GM23248 (cell line): ENCODE results near the gene ZBED4. TPM values are rescaled to one million over a fixed set of nuclear protein-coding genes. Genes with fewer than 3 reads are reported as not detected.

Experiments used
- DNase-seq: peaks from one replicate; pipeline ENCODE4 v3.0.0-alpha.2; 2015
- H2AFZ ChIP-seq: fragments of 200-600 bp; sonication (generic); 2 replicates; pipeline ENCODE4 v1.6.1; 2016; ENCODE audit warnings: antibody characterized with exemption
- H3F3A ChIP-seq: fragments of 200-600 bp; sonication (generic); 2 replicates; pipeline ENCODE4 v1.6.1; 2016; ENCODE audit warnings: mild to moderate bottlenecking, antibody characterized with exemption, mixed run types; ENCODE audit not compliant: insufficient read depth
- H3K27ac ChIP-seq: fragments of 200-600 bp; sonication (generic); 2 replicates; pipeline ENCODE4 v1.5.1; 2016; ENCODE audit warnings: mild to moderate bottlenecking
- H3K27me3 ChIP-seq: fragments of 200-600 bp; sonication (generic); replicated peaks from 2 replicates; pipeline ENCODE4 v1.6.1; 2016; ENCODE audit warnings: mild to moderate bottlenecking; ENCODE audit not compliant: insufficient read depth
- H3K36me3 ChIP-seq: fragments of 200-600 bp; sonication (generic); 2 replicates; pipeline ENCODE4 v1.6.1; 2016; ENCODE audit warnings: low read depth, mild to moderate bottlenecking
- H3K4me1 ChIP-seq: fragments of 200-600 bp; sonication (generic); 2 replicates; pipeline ENCODE4 v1.6.1; 2016; ENCODE audit warnings: mild to moderate bottlenecking; ENCODE audit not compliant: insufficient read depth
- H3K4me2 ChIP-seq: fragments of 200-600 bp; sonication (generic); one replicate; pipeline ENCODE4 v1.6.1; 2016; ENCODE audit warnings: mild to moderate bottlenecking; ENCODE audit not compliant: unreplicated experiment
- H3K4me3 ChIP-seq: fragments of 200-600 bp; sonication (generic); 2 replicates; pipeline ENCODE4 v1.5.1; 2016; ENCODE audit warnings: mild to moderate bottlenecking
- H3K79me2 ChIP-seq: fragments of 200-600 bp; sonication (generic); 2 replicates; pipeline ENCODE4 v1.6.1; 2016; ENCODE audit warnings: mild to moderate bottlenecking; ENCODE audit not compliant: insufficient read depth
- H3K9ac ChIP-seq: fragments of 200-600 bp; sonication (generic); 2 replicates; pipeline ENCODE4 v1.6.1; 2016; ENCODE audit warnings: mild to moderate bottlenecking
- H3K9me2 ChIP-seq: fragments of 200-600 bp; sonication (generic); 2 replicates; pipeline ENCODE4 v1.6.1; 2016; ENCODE audit warnings: mixed run types, mild to moderate bottlenecking, moderate library complexity; ENCODE audit not compliant: insufficient read depth
- H3K9me3 ChIP-seq: fragments of 200-600 bp; sonication (generic); one replicate; pipeline ENCODE4 v1.6.1; 2017; ENCODE audit warnings: low read depth
- H4K20me1 ChIP-seq: fragments of 200-600 bp; sonication (generic); 2 replicates; pipeline ENCODE4 v1.6.0; 2016; ENCODE audit not compliant: insufficient read depth
- EZH2 ChIP-seq: fragments of 200-600 bp; sonication (generic); IDR thresholded peaks from 2 replicates; pipeline ENCODE4 v1.6.1; 2018; ENCODE audit warnings: antibody characterized with exemption, mild to moderate bottlenecking; ENCODE audit not compliant: insufficient read depth, poor library complexity, severe bottlenecking
- EZH2phosphoT487 ChIP-seq: fragments of 200-600 bp; sonication (generic); IDR thresholded peaks from 2 replicates; pipeline ENCODE4 v1.6.1; 2018; ENCODE audit warnings: antibody characterized with exemption, moderate library complexity, mild to moderate bottlenecking, low read depth; ENCODE audit not compliant: insufficient read depth
- WGBS, 2 experiments: methylation state at CpG; one replicate each; pipeline ENCODE4 v1.1.6; 2015 to 2017; ENCODE audit warnings: low lambda C conversion rate in 2 of 2, low coverage in 1 of 2; ENCODE audit errors: missing lambda C conversion rate in 2 of 2; 5-methylcytosine and 5-hydroxymethylcytosine counted together
- in situ Hi-C: fragments of 300-500 bp; cut with MboI; formaldehyde crosslinking; loops from 2 replicates; pipeline ENCODE4 v1.15.0; 2020
- polyA plus RNA-seq: library from polyadenylated mRNA; unstranded; fragments of >200 nt; fragmentation: Nextera tagmentation; extraction: Ambion mirVana; gene quantifications from 2 replicates; pipeline ENCODE4 v1.2.1, GENCODE V29; 2016
- total RNA-seq: library from RNA; depleted of rRNA; stranded (reverse); fragments of >200 nt; shearing (Covaris generic); gene quantifications from 2 replicates; pipeline ENCODE4 v1.2.3, GENCODE V29; 2014

ZBED4 gene
- total and polyA plus RNA-seq, 2 experiments from 2014 or later = 5.0 to 7.7 TPM

- TF ChIP-seq EZH2phosphoT487 = no peak
- no peak for TF ChIP-seq EZH2
- 0 out of 2 replicates have a peak, but pooled peaks cover 4% of the 10 kb centered on the region for H4K20me1 ChIP-seq
- H2AFZ ChIP-seq = no peak overlapping the region
- peaks cover 4% of the 10 kb centered on the region for H3K9me3 ChIP-seq
- H3K9ac ChIP-seq = no peak overlapping the region
- no peaks in the 10 kb centered on the region for H3K27me3 ChIP-seq
- 93% methylated on average over 16 to 17 of the region's 17 CpGs for WGBS, 2 experiments
- no peak overlapping the region for H3K27ac ChIP-seq
- no peaks in the 10 kb centered on the region for H3F3A ChIP-seq
- no peaks in the 10 kb centered on the region for H3K9me2 ChIP-seq
- H3K4me1 ChIP-seq = no peaks in the 10 kb centered on the region
- no peak overlapping the region for H3K4me2 ChIP-seq
- in situ Hi-C loops = no loop called here
- no peak for DNase-seq
- peaks cover 12% of the 10 kb centered on the region; the same call in 1 of the 2 replicates for H3K36me3 ChIP-seq
- H3K4me3 ChIP-seq = no peak overlapping the region
- peaks cover 100% of the 10 kb centered on the region for H3K79me2 ChIP-seq
Measured at GRCh38 chr22:49865156-49865555, 11.5 kb downstream of the ZBED4 start.

- H3K27ac ChIP-seq = no peak overlapping the region
Measured at GRCh38 chr22:49866134-49866533, 12.5 kb downstream of the ZBED4 start.

GRCh38 chr22:49866646-49867045, 13.0 kb downstream of the ZBED4 start:
- Histone ChIP-seq H4K20me1 (peaks cover 4% of the 10 kb centered on the region; the same call in 1 of the 2 replicates), H3K4me1 (no peaks in the 10 kb centered on the region), H3K9me3 (peaks cover 4% of the 10 kb centered on the region), H2AFZ (no peak overlapping the region), H3K27me3 (no peaks in the 10 kb centered on the region), H3K9ac (no peak overlapping the region), H3K4me2 (no peak overlapping the region), H3K27ac (no peak overlapping the region), H3K4me3 (no peak overlapping the region), H3K79me2 (peaks cover 100% of the 10 kb centered on the region), H3F3A (no peaks in the 10 kb centered on the region), H3K9me2 (no peaks in the 10 kb centered on the region), H3K36me3 (peaks cover 12% of the 10 kb centered on the region; the same call in 1 of the 2 replicates)
- in situ Hi-C loops = no loop called here
- WGBS, 2 experiments = 97 to 98% methylated on average over 8 of the region's 8 CpGs
- TF ChIP-seq EZH2phosphoT487 (no peak), EZH2 (no peak)
- no peak for DNase-seq

More at GRCh38 chr22:49866134-49866533, 12.5 kb downstream of the ZBED4 start:
- H3K9me3 ChIP-seq = peaks cover 4% of the 10 kb centered on the region
- H4K20me1 ChIP-seq = 0 out of 2 replicates have a peak, but pooled peaks cover 4% of the 10 kb centered on the region
- 50 to 53% methylated on average over 2 of the region's 2 CpGs for WGBS, 2 experiments
- H3K9ac ChIP-seq = no peak overlapping the region
- H3K27me3 ChIP-seq = no peaks in the 10 kb centered on the region
- H3K79me2 ChIP-seq = peaks cover 100% of the 10 kb centered on the region
- TF ChIP-seq EZH2 (no peak), EZH2phosphoT487 (no peak)
- DNase-seq = no peak
- no peak overlapping the region for H3K4me2 ChIP-seq
- no peaks in the 10 kb centered on the region for H3K9me2 ChIP-seq
- in situ Hi-C loops = no loop called here
- no peak overlapping the region for H2AFZ ChIP-seq
- H3K4me3 ChIP-seq = no peak overlapping the region
- H3K4me1 ChIP-seq = no peaks in the 10 kb centered on the region
- no peaks in the 10 kb centered on the region for H3F3A ChIP-seq
- peaks cover 12% of the 10 kb centered on the region; the same call in 1 of the 2 replicates for H3K36me3 ChIP-seq

DNA sequence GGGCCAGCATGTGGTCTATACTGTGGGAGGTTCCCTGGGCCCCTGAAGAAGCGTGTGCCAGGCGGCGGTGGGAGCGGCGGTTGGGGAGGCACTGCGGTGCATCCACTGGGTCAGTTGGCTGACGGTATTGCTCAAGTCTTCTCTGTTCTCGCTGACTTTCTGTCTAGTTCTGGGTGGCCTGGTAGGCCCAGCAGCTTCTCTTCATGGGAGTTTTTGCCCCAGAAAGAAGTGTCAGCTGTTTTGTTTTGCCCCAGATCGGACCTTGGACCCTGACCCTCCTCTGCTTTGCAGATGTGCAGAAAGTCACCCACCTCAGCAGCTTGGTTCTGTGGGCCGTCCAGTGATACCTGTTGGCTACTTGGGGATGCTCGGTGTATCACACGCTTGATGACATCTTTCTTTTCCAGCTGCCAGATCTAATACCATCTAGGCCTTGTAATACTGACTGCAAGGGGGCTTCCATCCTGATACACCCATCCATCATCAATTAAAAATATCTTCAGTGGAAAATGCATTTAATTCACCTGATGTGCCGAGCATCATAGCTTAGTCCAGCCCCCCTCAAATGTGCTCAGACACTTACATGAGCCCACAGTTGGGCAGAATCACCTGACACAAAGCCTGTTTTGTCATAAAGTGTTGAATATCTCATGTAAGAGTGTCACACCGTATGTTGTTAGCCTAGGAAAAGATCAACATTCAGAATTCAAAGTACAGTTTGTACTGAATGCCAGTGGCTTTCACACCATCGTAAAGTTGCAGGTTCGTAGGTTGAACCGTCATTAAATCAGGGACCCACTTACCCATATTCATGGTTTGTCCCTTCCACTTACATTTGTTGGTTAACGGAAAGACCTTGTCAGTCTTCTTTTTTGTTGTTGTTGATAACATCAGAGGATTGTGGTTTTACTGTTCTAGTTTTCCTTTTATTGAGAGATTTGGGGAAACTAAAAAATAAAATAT, 13.9 kb downstream of the ZBED4 start:
- no peak overlapping the region for H2AFZ ChIP-seq
- peaks cover 12% of the 10 kb centered on the region; the same call in 1 of the 2 replicates for H3K36me3 ChIP-seq
- no peak overlapping the region for H3K4me3 ChIP-seq
- 97 to 98% methylated on average over 18 of the region's 18 CpGs for WGBS, 2 experiments
- no peak overlapping the region for H3K9ac ChIP-seq
- DNase-seq = no peak
- H3K4me1 ChIP-seq = no peaks in the 10 kb centered on the region
- no peak overlapping the region for H3K4me2 ChIP-seq
- no peak overlapping the region for H3K27ac ChIP-seq
- H3K9me3 ChIP-seq = peaks cover 4% of the 10 kb centered on the region
- in situ Hi-C loops = no loop called here
- H4K20me1 ChIP-seq = peaks cover 4% of the 10 kb centered on the region; the same call in 1 of the 2 replicates
- H3K27me3 ChIP-seq = no peaks in the 10 kb centered on the region
- H3K9me2 ChIP-seq = no peaks in the 10 kb centered on the region
- TF ChIP-seq EZH2 = no peak
- TF ChIP-seq EZH2phosphoT487 = no peak
- peaks cover 100% of the 10 kb centered on the region for H3K79me2 ChIP-seq
- no peaks in the 10 kb centered on the region for H3F3A ChIP-seq
